Stimulated activated CD4-positive, alpha-beta T cell treated with anti-CD3 and anti-CD28 coated beads, Interleukin-2, amount 100 ng/mL, for 48 hours (primary cell): ENCODE data around the gene GRAMD4.

Source experiments
- DNase-seq, 2 donors: peaks; one replicate each; pipeline ENCODE4 v3.0.0-alpha.2; 2020

Gene GRAMD4

DNA sequence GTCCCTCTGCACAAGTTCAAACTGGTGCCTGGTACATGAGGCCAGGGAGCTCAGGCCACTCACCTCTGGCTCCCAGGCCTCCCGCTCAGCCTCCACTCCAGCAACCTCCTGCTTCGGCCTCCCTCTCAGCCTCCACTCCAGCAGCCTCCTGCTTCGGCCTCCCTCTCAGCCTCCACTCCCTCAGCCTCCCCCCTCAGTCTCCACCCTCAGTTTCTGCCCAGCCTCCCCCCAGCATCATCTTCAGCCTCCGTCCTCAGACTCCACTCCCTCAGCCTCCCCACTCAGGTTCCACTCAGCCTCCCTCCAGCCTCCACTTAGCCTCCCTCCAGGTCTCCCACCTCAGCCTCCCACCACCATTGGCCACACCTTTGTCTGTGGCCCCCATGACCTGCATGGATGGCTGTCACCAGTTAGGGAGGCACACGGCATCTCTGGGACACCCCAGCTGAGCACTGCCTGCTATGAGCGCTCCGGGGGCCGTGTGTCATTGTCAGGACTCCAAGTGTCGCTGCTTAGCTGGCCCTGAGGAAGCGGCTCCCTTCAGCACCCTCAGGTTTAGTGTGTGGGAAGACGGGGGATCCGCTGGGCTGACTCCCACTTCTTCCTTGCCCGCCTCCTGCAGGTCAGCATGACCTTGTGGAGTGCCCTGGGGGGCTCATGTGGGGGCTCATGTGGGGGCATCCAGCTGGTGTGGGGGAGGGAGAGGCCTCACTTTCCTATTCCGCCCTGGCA, 39.0 kb downstream of the GRAMD4 start:
- DNase-seq, result no peak

DNA sequence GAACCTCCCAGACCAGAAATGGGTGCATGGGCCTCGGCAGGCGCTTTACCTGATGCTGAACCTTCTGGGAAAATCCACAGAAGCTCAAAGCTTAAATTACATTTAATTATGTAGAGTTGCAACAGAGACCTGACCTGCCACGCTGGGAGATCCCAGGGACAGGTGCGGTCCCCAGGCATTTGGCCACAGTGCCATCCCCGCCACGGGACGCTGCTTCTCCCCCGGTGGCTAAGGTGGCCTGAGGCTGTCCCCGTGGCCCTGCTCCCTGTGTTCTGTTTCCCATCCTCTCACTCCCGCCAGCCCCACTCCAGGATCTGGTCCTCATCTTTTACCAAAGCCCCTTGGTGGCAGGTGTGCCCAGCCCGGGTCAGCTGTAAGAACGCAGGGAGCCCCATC, 39.6 kb downstream of the GRAMD4 start:
- DNase-seq, result no peak

DNA sequence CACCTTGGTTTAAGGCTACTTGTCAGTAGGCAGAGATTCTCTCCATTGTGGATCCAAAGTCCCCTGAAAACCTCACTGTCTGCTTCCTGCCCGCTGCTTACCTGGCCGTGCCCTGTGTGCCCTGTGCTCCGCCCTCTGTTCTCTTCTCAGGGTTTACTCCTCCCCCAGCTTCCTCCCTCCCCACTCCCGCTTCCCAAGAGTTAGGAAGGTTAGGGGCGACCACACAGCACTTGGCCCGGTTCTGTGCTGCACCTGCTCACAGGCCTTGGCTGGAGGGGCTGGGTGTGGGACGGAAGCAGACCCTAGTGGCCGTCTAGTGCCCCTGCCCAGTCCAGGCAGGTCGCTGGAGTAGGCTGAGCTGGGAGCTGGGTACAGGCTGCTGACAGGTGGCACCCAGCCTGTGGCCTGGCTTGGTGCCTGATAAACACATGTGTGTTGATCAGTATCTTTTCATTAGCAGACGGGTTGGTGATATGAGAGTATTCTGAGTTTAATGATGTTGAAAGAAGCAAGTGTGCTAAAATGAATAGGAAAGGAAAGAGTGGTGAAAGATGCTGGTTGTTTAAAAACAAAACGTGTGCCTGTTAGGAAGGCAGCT, 40.5 kb downstream of the GRAMD4 start:
- DNase-seq, result no peak

DNA sequence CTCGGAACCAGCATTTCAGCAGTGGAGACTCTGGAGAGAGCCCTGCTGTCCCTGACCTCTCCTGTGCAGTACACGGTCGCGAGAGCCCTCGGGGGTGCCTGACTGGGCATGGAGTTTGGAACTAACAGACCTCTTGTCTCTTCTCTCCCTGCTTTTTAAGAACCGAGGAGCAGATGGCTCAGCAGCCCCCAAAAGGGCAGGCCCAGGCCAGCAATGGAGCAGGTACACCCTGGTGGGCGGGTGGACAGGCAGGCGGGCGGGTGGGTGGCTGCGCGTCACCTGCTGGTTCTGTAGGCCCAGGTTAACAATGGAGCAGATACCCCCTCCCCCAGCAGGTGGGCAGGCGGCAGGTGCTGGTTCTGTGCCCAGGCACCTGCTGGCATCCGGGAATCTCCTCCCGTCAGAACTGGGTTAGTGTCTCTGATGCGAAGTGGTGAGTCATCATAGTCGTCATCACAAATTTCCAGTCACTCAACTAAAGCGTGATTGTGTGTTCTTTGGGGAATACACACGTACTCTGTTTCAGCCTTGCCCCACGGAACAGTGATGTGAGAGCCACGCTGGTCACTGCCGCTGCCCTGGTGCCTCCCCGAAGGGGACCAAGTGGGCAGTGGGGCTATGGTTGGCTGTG, 41.1 kb downstream of the GRAMD4 start:
- DNase-seq, result peak in 1 of 2 donors; percentile 41

DNA sequence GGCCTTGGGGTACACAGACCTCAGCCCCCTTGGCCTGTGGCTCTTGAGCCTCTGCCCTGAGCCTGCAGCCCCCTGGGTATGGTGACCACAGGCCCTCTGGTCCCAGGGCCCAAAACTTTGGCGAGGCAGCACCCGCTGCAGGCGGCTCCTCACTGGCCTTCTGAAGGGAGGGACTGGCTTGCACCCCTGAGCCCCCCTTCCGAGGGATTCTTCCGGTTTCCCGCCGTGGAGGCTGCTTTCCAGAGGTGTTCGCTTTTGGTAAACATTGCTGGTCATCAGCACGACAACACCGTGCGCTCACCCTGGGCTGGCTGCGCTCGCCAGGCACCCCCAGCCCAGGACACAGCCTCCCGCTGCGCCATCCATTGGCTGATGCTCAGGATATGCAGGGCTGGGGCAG, 42.0 kb downstream of the GRAMD4 start:
- DNase-seq, result no peak

DNA sequence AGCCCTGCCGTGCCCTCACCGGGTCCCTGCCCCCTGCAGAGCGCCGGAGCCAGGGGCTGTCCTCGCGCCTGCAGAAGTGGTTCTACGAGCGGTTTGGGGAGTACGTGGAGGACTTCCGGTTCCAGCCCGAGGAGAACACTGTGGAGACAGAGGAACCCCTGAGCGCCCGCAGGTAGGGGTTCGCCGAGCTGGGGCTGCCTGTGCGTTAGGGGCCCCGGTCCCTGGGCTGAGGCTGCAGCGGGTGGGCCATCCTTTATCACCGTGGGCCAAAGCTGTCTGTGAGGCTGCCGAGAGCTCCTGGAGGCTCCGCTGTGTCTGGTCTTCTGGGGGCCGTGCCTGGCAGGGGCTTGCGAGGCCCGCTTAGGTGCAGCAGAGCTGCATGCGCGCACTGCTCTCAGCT, 42.8 kb downstream of the GRAMD4 start:
- DNase-seq, result no peak

DNA sequence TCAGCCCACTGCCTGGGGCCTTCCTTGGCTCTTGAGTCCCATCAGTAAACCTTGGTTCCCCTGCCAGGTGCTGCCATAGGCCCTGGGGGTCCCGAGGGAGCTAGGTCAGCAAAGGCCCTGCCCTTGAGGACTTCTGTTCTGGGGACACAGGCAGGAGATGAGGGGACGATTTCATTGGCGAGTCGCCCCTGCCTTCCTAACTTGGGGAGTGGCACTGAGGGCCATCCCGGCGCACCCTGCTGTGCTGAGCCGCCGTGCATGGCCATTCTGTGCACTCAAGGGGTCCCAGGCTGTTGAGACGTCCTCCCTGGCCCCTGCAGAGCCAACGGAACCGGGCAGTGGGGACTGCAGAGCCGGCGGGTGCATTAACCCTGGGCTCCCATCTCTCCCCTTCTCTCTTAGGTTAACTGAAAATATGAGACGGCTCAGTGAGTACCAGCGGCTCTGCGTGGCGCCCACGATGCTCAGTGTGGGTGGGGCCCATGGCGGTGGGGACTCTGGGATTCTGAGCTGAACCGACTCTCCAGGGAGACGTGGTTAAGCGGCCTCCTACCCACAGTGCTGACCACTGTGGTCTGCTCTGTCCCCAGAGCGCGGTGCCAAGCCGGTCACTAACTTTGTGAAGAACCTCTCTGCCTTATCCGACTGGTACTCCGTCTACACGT, 43.4 kb downstream of the GRAMD4 start:
- no peak for DNase-seq

DNA sequence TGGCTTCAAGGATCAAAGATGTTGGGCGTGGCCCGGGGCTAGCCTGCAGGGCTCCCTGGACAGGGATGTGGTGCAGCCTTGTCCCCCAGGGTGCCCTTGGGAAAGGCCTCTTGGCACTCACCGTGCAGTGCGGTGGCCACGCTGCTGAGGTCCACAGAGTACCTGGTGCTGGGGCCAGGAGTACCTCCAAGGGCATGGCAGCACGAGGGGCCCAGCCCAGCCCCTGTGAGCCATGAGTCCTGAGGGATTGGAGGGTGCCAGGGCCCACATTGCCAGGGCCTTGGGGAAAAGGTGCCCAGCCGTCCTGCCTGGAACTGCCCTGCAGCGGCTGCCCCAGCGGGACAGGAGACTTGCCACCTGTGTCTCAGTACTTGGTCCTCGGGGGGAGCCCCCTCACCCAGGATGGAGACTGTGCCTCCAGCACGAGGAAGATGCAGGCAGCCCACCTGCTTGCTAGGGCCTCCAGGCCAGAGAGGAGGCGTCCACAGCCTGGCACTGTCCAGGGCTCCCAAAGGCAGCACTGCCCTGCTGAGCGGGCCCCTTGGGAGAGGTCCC, 44.2 kb downstream of the GRAMD4 start:
- DNase-seq, result no peak

DNA sequence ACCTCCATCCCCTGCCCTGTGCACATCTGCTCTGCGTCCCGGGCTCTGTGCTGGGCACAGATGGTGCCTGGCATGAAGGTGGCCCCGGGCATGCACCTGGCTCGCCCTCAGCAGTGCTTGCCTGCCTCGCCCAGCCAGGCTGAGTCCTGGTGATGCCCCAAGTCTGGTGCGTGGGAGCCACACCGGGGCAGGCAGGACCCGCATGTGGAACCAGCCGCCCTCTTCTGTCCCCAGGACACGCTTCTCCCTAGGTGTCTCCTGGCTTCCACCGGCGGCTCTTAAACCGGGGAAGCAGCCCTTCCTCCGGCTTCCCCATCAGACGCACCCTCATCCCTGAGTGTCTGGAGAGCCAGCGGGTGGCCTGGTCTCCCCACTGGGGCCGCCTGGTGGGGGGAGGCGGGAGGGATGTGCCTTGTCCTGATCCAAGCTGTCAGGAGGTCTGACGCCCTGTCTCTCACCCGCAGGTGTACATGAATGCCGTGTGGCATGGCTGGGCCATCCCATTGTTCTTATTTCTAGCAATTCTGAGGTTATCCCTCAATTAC, 45.0 kb downstream of the GRAMD4 start:
- DNase-seq, result no peak

DNA sequence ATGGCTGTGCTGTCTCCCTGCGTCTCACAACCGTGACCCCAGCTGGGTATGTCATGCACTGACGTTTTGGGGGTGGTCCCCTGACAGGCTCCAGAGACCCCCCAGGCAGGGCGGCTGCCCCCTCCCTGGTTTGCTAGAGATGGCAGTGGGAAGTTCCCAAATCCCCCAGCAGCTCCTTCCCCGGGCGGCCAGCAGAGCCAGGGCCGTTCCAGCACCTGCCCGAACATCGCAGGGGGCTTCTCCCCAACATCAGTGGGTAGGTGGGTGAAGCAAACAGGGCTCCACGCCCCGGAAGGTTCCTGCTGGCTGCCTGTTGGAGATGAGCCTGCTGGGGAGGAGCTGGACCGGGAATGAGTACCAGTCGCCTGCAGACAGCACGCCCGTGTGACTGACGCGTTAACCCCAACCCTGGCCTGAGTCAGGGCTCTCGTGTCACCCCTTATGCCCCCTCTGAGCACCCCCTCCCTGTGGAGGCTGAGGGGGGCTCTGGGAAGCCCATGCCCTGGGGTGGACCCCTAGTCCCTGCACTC, 45.6 kb downstream of the GRAMD4 start:
- DNase-seq, result no peak

DNA sequence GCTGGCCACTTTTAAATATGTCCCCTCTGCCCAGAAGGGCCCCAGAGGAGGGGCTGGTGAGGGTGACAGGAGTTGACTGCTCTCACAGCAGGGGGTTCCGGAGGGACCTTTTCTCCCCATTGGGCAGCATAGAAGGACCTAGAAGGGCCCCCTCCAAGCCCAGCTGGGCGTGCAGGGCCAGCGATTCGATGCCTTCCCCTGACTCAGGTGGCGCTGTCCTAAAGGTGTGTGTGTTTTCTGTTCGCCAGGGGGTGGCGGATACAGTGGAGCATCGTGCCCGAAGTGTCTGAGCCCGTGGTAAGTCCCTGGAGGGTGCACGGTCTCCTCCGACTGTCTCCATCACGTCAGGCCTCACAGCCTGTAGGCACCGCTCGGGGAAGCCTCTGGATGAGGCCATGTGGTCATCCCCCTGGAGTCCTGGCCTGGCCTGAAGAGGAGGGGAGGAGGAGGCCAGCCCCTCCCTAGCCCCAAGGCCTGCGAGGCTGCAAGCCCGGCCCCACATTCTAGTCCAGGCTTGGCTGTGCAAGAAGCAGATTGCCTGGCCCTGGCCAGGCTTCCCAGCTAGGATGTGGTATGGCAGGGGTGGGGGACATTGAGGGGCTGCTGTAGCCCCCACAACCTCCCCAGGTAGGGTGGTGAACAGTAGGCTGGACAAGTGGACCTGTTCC, 46.5 kb downstream of the GRAMD4 start:
- DNase-seq, result no peak

DNA sequence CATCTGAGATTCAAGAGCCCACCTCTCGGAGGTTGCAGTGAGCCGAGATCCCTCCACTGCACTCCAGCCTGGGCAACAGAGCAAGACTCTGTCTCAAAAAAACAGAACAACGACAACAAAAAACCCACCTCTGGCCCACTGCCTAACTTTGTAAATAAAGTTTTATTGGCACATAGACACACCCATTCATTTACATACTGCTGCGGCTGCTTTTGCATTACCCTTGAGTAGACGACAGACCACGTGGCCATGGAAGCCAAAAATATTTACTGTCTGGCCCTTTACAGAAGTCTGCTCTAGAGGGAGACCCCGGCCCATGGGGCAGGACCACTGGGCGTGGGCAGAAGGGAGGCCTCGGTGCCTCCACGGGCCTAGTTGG, 47.0 kb downstream of the GRAMD4 start:
- no peak for DNase-seq

DNA sequence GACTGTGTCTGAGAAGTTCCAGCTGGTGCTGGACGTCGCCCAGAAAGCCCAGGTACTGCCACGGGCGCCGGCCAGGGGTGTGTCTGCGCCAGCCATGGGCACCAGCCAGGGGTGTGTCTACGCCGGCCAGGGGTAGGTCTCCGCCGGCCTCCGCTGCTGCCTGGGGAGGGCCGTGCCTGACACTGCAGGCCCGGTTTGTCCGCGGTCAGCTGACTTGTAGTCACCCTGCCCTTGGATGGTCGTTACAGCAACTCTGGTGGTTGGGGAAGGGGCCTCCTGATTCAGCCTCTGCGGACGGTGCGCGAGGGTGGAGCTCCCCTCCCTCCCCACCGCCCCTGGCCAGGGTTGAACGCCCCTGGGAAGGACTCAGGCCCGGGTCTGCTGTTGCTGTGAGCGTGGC, 47.9 kb downstream of the GRAMD4 start:
- DNase-seq, result no peak

DNA sequence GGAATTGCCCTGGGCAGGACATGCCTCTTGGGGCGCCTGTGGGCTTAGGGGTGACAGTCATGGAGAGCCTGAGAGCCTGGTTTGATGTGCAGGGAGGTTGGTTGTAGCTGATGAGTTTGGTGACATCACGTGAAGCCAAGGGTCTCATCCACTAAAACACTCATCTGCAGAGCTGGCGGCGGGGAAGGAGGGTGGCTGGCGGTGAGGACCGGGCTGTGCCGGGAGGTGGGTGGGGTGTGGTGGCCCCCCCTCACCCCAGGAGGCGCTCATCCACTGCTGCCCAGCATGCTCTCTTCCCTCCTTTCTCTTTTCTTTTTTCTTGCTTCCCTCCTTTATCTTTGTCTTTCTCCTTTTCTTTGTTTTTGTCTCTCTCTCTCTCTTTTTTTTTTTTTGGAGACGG, 49.0 kb downstream of the GRAMD4 start:
- DNase-seq, result no peak

DNA sequence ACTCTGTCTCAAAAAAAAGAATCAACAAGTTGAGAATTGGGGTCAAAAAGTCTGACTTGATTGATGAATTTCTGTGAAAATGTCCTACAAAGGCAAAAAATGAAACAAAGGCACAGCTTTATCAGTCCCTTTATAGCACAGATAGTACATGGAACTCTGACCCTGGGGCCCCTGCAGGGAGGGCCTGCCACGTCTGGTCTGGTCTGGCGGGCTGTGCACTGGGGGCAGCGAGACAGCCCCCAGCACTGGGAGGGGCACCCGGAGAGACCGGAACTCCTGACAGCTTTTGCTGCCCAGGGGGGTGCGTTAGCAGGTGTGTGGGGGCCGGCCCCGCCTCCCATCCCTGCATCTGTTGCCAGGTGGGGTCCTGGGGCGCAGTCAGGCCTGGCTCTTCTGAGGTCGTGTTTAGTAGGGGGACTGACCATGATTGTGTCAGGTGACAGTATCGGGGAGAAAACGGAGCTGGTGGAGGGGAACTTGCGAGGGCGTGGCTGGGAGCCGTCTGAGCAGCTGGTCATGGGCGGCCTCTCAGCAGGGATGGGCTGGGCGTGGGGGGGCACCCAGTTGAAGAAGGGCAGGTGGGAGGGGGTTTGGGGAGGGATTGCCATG, 51.7 kb downstream of the GRAMD4 start:
- no peak for DNase-seq

DNA sequence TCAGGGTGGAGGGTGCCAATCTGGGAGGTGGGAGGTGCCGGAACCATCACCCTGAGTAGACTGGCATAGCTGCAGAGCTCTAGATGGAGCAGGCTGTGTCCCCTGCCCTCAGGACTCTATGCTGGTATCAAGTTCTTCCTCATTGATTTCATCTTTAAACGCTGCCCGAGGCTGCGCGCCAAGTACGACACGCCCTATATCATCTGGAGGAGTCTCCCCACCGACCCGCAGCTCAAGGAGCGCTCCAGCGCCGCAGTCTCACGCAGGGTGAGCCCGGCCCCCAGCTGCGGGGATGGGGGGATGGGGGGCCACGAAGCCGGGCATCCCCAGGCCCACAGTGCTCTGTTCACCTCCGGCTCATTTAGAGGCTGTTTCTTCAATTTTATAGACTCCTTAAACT, 52.5 kb downstream of the GRAMD4 start:
- no peak for DNase-seq

DNA sequence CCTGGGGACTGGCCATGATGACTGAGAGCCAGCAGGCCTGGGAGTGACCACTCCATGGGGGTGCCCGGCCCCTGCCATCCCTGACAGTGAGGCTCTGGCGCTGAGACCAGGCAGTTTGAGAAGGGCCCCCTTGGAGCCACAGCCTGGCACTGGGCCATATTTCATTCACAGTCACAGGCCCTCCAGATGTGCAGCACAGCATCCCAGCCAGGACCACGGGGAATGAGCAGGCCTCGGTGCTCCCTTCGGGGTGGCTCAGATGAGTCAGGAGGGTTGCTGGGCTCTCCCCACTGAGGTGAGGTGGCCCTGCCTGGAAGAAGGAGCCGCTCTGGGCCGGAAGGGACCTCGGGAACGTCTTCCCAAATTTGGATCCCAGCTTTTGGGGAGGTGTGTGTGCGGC, 53.0 kb downstream of the GRAMD4 start:
- DNase-seq, result no peak

DNA sequence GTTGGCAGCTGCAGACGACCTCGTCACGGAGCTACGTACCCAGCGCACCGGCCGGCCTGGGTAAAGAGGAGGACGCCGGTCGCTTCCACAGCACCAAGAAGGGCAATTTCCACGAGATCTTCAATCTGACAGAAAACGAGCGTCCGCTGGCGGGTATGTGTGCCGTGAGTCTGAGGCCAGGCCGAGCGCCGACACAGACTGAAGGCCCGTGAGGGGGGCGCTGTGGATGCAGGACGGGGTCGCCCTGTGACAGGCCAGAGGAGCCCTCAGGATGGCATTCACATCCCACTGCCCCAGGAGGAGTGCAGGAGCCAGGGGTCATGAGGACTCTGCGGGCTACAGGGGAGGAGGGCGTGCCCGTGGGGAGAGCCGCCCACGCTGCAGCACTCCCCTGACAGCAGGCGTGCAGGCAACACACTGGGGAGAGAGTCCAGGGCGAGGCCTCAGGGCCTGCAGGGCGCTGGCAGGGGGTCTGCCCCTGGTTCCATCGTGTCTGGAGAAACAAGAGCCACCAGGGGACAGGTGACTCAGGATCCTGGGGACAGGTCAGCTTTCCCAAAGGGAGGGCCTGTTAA, 53.6 kb downstream of the GRAMD4 start:
- no peak for DNase-seq

DNA sequence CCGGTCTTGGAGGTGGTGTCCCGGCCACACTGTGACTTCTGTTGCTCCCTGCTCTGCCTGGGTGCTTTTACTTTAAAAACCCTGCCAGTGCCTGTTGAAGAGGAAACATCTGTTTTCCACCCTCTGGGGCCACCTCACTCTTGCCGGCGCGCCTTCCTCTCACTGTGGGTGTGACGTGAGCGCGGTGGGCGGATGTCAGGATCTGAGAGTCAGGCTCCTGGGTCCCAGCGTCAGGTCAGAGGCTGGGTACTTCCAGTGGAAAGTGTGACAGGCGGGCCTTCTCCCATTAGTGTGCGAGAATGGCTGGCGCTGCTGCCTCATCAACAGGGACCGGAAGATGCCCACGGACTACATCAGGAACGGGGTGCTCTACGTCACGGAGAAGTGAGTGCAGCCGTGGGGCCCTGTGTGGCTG, 54.2 kb downstream of the GRAMD4 start:
- peak; percentile 86 to 89 for DNase-seq

DNA sequence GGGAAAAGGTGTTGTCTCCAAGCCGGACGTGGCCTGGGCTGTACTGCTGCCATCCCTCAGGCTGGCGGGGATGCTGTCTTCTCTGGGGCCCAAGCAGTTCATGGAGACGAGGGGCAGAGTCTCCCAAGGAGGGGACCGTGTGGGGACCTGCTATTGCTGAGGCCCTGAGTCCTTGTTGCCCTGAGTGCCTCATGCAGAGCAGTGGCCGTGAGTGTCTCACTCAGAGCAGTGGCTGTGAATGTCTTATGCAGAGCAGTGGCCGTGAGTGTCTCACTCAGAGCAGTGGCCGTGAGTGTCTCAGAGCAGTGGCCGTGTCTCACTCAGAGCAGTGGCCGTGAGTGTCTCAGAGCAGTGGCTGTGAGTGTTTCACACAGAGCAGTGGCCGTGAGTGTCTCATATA, 54.7 kb downstream of the GRAMD4 start:
- DNase-seq, result no peak

DNA sequence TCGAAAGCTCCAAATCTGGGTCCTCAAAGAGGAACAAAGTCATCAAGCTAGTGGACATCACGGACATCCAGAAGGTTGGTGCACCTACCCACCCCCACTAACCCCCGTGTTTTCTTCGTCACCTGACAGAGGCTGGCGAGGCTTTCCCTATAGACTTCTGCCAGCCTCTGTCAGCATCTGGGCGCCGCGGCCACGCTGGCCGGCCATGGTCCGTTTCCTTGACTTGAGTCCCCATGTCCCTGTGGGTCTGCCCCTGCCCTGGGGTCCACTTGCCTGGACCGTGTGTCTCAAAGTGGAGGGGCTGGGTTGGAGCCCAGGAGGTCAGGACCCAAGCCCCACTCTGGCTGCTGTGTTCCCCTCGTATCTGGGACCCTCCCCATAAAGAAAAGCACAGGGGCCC, 55.3 kb downstream of the GRAMD4 start:
- no peak for DNase-seq

DNA sequence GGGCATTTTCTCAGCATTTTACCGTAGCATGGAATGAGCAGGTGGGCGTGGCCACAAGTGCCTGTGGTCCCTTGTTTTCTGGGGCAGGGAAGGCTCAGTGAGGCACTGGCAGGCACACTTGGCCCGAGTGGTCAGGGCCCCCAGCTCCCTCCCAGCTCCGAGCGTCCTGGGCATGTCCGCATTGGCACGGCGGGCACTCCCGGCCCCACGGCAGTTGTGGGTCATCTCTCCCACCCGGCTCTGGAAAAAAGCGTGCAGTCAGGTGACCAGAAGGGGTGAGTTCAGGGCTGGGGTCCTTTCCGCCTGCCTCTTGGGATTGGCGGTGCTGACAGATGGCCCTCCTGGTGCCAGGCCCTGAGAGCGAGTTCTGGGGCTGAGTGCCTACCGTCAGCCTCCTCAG, 55.8 kb downstream of the GRAMD4 start:
- no peak for DNase-seq
